ENCODE results near the gene NT5C2. TPM values are rescaled to one million over a fixed set of nuclear protein-coding genes. Genes with fewer than 3 reads are reported as not detected.
"Not testable (repeated sequence)": the region's sequence is repeated elsewhere in the genome, so short reads cannot be mapped to it uniquely, and the experiment has no call there.

The NT5C2 gene
- total and polyA plus RNA-seq, 5 donors from 2014 or later: 52.4 to 59.6 (median 56.9) TPM

GRCh38 chr10:103174324-103174723, 18.7 kb downstream of the NT5C2 start:
- Mint-ChIP-seq H3K36me3 (peaks cover 11% of the 10 kb centered on the region), H3K4me1 (peaks cover 9 to 22% (median 13%) of the 10 kb centered on the region in 4 donors)
- H3K9me3 Mint-ChIP-seq; H3K9me3 ChIP-seq (ENCODE audit: control insufficient read depth in 2 of 2, low read length in 2 of 2); H3K4me1 ChIP-seq (ENCODE audit: control insufficient read depth, insufficient read depth, low read length, poor library complexity, severe bottlenecking); H3K27ac ChIP-seq (ENCODE audit: insufficient read depth, low read length, poor library complexity, severe bottlenecking); H3K4me3 Mint-ChIP-seq; DNase-seq; H3K4me3 ChIP-seq (ENCODE audit: low read depth, low read length); H3K27me3 ChIP-seq (ENCODE audit: control insufficient read depth, insufficient read depth, low read length); H3K27ac Mint-ChIP-seq; H3K27me3 Mint-ChIP-seq; ATAC-seq (ENCODE audit: low read depth in 2 of 2): not testable (repeated sequence)
- H3K36me3 ChIP-seq (ENCODE audit: control insufficient read depth, insufficient read depth, low read length): peaks cover 50% of the 10 kb centered on the region

GRCh38 chr10:103171278-103171677, 21.8 kb downstream of the NT5C2 start:
- Mint-ChIP-seq H3K9me3 (peaks cover 0 to 1% (median 0%) of the 10 kb centered on the region in 7 donors), H3K36me3 (peaks cover 15% of the 10 kb centered on the region)
- ATAC-seq (ENCODE audit: low read depth in 2 of 2): no peak

GRCh38 chr10:103168438-103168837, 24.6 kb downstream of the NT5C2 start:
- Mint-ChIP-seq H3K4me3 (no peak overlapping the region), H3K27me3 (no peaks in the 10 kb centered on the region), H3K4me1 (peaks cover 2 to 13% (median 5%) of the 10 kb centered on the region in 4 donors), H3K27ac (no peak overlapping the region), H3K9me3 (peaks cover 0 to 6% (median 1%) of the 10 kb centered on the region in 7 donors), H3K36me3 (peaks cover 22% of the 10 kb centered on the region)
- no peak overlapping the region for H3K4me3 ChIP-seq (ENCODE audit: low read depth, low read length)
- no peaks in the 10 kb centered on the region for H3K4me1 ChIP-seq (ENCODE audit: control insufficient read depth, insufficient read depth, low read length, poor library complexity, severe bottlenecking)
- ATAC-seq (ENCODE audit: low read depth in 2 of 2): no peak
- H3K27me3 ChIP-seq (ENCODE audit: control insufficient read depth, insufficient read depth, low read length): no peaks in the 10 kb centered on the region
- no peaks in the 10 kb centered on the region for H3K9me3 ChIP-seq (ENCODE audit: control insufficient read depth in 2 of 2, low read length in 2 of 2)
- H3K36me3 ChIP-seq (ENCODE audit: control insufficient read depth, insufficient read depth, low read length): peaks cover 60% of the 10 kb centered on the region
- no peak overlapping the region for H3K27ac ChIP-seq (ENCODE audit: insufficient read depth, low read length, poor library complexity, severe bottlenecking)
- DNase-seq: no peak

More at GRCh38 chr10:103171278-103171677, 21.8 kb downstream of the NT5C2 start:
- Mint-ChIP-seq H3K27ac (no peak overlapping the region), H3K27me3 (no peaks in the 10 kb centered on the region), H3K4me1 (peaks cover 2 to 12% (median 6%) of the 10 kb centered on the region in 4 donors), H3K4me3 (no peak overlapping the region)
- H3K27me3 ChIP-seq (ENCODE audit: control insufficient read depth, insufficient read depth, low read length): no peaks in the 10 kb centered on the region
- no peak for DNase-seq
- no peak overlapping the region for H3K4me3 ChIP-seq (ENCODE audit: low read depth, low read length)
- no peak overlapping the region for H3K27ac ChIP-seq (ENCODE audit: insufficient read depth, low read length, poor library complexity, severe bottlenecking)
- H3K36me3 ChIP-seq (ENCODE audit: control insufficient read depth, insufficient read depth, low read length): peaks cover 63% of the 10 kb centered on the region
- no peaks in the 10 kb centered on the region for H3K4me1 ChIP-seq (ENCODE audit: control insufficient read depth, insufficient read depth, low read length, poor library complexity, severe bottlenecking)
- no peaks in the 10 kb centered on the region for H3K9me3 ChIP-seq (ENCODE audit: control insufficient read depth in 2 of 2, low read length in 2 of 2)

- not testable (repeated sequence) for H3K27me3 Mint-ChIP-seq; H3K27ac ChIP-seq (ENCODE audit: insufficient read depth, low read length, poor library complexity, severe bottlenecking); H3K4me3 ChIP-seq (ENCODE audit: low read depth, low read length); H3K9me3 ChIP-seq (ENCODE audit: control insufficient read depth in 2 of 2, low read length in 2 of 2); H3K27me3 ChIP-seq (ENCODE audit: control insufficient read depth, insufficient read depth, low read length); H3K27ac Mint-ChIP-seq; ATAC-seq (ENCODE audit: low read depth in 2 of 2); H3K9me3 Mint-ChIP-seq; H3K4me1 ChIP-seq (ENCODE audit: control insufficient read depth, insufficient read depth, low read length, poor library complexity, severe bottlenecking); DNase-seq
- H3K36me3 ChIP-seq (ENCODE audit: control insufficient read depth, insufficient read depth, low read length): peaks cover 55% of the 10 kb centered on the region
- Mint-ChIP-seq H3K36me3 (peaks cover 22% of the 10 kb centered on the region), H3K4me1 (peaks cover 2 to 18% (median 5%) of the 10 kb centered on the region in 4 donors), H3K4me3 (peak overlapping the region in 1 of 4 donors; percentile 78)
These were observed 25.5 kb downstream of the NT5C2 start for GRCh38 chr10:103167554-103167953.

- DNase-seq (no peak), ATAC-seq (ENCODE audit: low read depth in 2 of 2) (no peak)
- no peaks in the 10 kb centered on the region for H3K4me1 ChIP-seq (ENCODE audit: control insufficient read depth, insufficient read depth, low read length, poor library complexity, severe bottlenecking)
- Mint-ChIP-seq H3K4me1 (peaks cover 2 to 18% (median 5%) of the 10 kb centered on the region in 4 donors), H3K27me3 (no peaks in the 10 kb centered on the region), H3K9me3 (peaks cover 0 to 6% (median 1%) of the 10 kb centered on the region in 7 donors), H3K4me3 (no peak overlapping the region), H3K27ac (no peak overlapping the region), H3K36me3 (peaks cover 25% of the 10 kb centered on the region)
- H3K27me3 ChIP-seq (ENCODE audit: control insufficient read depth, insufficient read depth, low read length): no peaks in the 10 kb centered on the region
- H3K4me3 ChIP-seq (ENCODE audit: low read depth, low read length): no peak overlapping the region
- H3K9me3 ChIP-seq (ENCODE audit: control insufficient read depth in 2 of 2, low read length in 2 of 2): peaks cover 0 to 3% of the 10 kb centered on the region in 2 experiments
- peaks cover 49% of the 10 kb centered on the region for H3K36me3 ChIP-seq (ENCODE audit: control insufficient read depth, insufficient read depth, low read length)
- H3K27ac ChIP-seq (ENCODE audit: insufficient read depth, low read length, poor library complexity, severe bottlenecking): no peak overlapping the region
These were observed 26.5 kb downstream of the NT5C2 start for GRCh38 chr10:103166523-103166922.

GRCh38 chr10:103163766-103164403, 29.2 kb downstream of the NT5C2 start:
- H3K4me3 ChIP-seq (ENCODE audit: low read depth, low read length); H3K27me3 ChIP-seq (ENCODE audit: control insufficient read depth, insufficient read depth, low read length); H3K27ac ChIP-seq (ENCODE audit: insufficient read depth, low read length, poor library complexity, severe bottlenecking); H3K27ac Mint-ChIP-seq; H3K27me3 Mint-ChIP-seq; H3K9me3 ChIP-seq (ENCODE audit: control insufficient read depth in 2 of 2, low read length in 2 of 2); H3K4me3 Mint-ChIP-seq; ATAC-seq (ENCODE audit: low read depth in 2 of 2); H3K9me3 Mint-ChIP-seq; H3K4me1 ChIP-seq (ENCODE audit: control insufficient read depth, insufficient read depth, low read length, poor library complexity, severe bottlenecking); DNase-seq: not testable (repeated sequence)
- peaks cover 0 to 14% (median 6%) of the 10 kb centered on the region in 4 donors for H3K4me1 Mint-ChIP-seq
- H3K36me3 Mint-ChIP-seq: peaks cover 38% of the 10 kb centered on the region
- peaks cover 31% of the 10 kb centered on the region for H3K36me3 ChIP-seq (ENCODE audit: control insufficient read depth, insufficient read depth, low read length)

GRCh38 chr10:103157246-103157645, 35.8 kb downstream of the NT5C2 start:
- H3K27me3 Mint-ChIP-seq: no peaks in the 10 kb centered on the region
- Histone ChIP-seq H3K27me3 (ENCODE audit: control insufficient read depth, insufficient read depth, low read length) (no peaks in the 10 kb centered on the region), H3K27ac (ENCODE audit: insufficient read depth, low read length, poor library complexity, severe bottlenecking) (no peak overlapping the region), H3K4me3 (ENCODE audit: low read depth, low read length) (no peak overlapping the region), H3K36me3 (ENCODE audit: control insufficient read depth, insufficient read depth, low read length) (peaks cover 13% of the 10 kb centered on the region), H3K9me3 (ENCODE audit: control insufficient read depth in 2 of 2, low read length in 2 of 2) (no peaks in the 10 kb centered on the region), H3K4me1 (ENCODE audit: control insufficient read depth, insufficient read depth, low read length, poor library complexity, severe bottlenecking) (no peaks in the 10 kb centered on the region)
- H3K36me3 Mint-ChIP-seq: peaks cover 37% of the 10 kb centered on the region
- no peak overlapping the region for H3K27ac Mint-ChIP-seq
- DNase-seq (no peak), ATAC-seq (ENCODE audit: low read depth in 2 of 2) (no peak)
- H3K4me1 Mint-ChIP-seq: peaks cover 4 to 27% (median 6%) of the 10 kb centered on the region in 4 donors
- H3K9me3 Mint-ChIP-seq: no peaks in the 10 kb centered on the region
- H3K4me3 Mint-ChIP-seq: no peak overlapping the region

All from CD4-positive, CD25-positive, alpha-beta regulatory T cell (primary cell).